Kidney (tissue), 14 donors: ENCODE results near the gene ARNT2. TPM values are rescaled to one million over a fixed set of nuclear protein-coding genes. Genes with fewer than 3 reads are reported as not detected.

Experiments
- DNase-seq, 5 donors: peaks; one replicate each; pipeline ENCODE4 v3.0.0-alpha.2; 2013 to 2020
- FAIRE-seq: peaks from 2 replicates; lab custom pipeline; 2012; peaks lifted over from hg19 to GRCh38; lab: Jason Lieb, UNC
- H3K27ac ChIP-seq, 2 donors: one replicate each; pipeline ENCODE4 v1.7.0; 2013; ENCODE audit warnings: low read depth in 2 of 2, low read length in 2 of 2, inconsistent platforms in 1 of 2
- H3K27me3 ChIP-seq: one replicate; pipeline ENCODE4 v1.7.1; 2013; ENCODE audit warnings: low read length, inconsistent platforms; ENCODE audit not compliant: control insufficient read depth, insufficient read depth
- H3K36me3 ChIP-seq, 3 donors: one replicate each; pipeline versions ENCODE4 v1.7.0 to v1.7.1; 2013; ENCODE audit warnings: low read length in 3 of 3, control low read depth in 1 of 3, inconsistent platforms in 1 of 3; ENCODE audit not compliant: insufficient read depth in 3 of 3, control insufficient read depth in 2 of 3
- H3K4me1 ChIP-seq, 3 donors: one replicate each; pipeline versions ENCODE4 v1.7.0 to v1.7.1; 2013; ENCODE audit warnings: low read length in 3 of 3, inconsistent platforms in 1 of 3, low read depth in 1 of 3; ENCODE audit not compliant: control insufficient read depth in 2 of 3, insufficient read depth in 2 of 3
- H3K4me3 ChIP-seq, 3 donors: one replicate each; pipeline versions ENCODE4 v1.7.0 to v1.8.1; 2013; ENCODE audit warnings: low read length in 3 of 3, control low read depth in 1 of 3, inconsistent platforms in 1 of 3
- H3K9ac ChIP-seq, 3 donors: one replicate each; pipeline versions ENCODE4 v1.7.0 to v1.7.1; 2013; ENCODE audit warnings: low read length in 3 of 3, control low read depth in 1 of 3, inconsistent platforms in 1 of 3
- H3K9me3 ChIP-seq, 3 donors: one replicate each; pipeline versions ENCODE4 v1.7.0 to v1.7.1; 2013; ENCODE audit warnings: low read length in 3 of 3, control low read depth in 1 of 3, inconsistent platforms in 1 of 3; ENCODE audit not compliant: control insufficient read depth in 2 of 3, insufficient read depth in 1 of 3
- intact Hi-C: fragments of 100-400 bp; cut with DNase I; formaldehyde crosslinking; loops from one replicate; pipeline ENCODE4 v1.11.1; 2022
- polyA plus RNA-seq: library from polyadenylated mRNA; stranded (reverse); fragments of 350-450 nt; fragmentation: Illumina TruSeq; extraction: RNeasy Lipid Tissue Mini Kit (QIAGEN cat#74804); gene quantifications from one replicate; pipeline ENCODE4 v1.2.3, GENCODE V29; 2014; ENCODE audit warnings: low read depth, low replicate concordance; ENCODE audit not compliant: insufficient read depth
- total RNA-seq: library from RNA; stranded (reverse); fragmentation: NEBNext Ultra II Directional; extraction: Animal tissue kit (Norgen Biotek cat#: 25700); gene quantifications from one replicate; pipeline ENCODE4 v1.2.1, GENCODE V29; 2021
- TF ChIP-seq, protein P1 (sequence below): IDR thresholded peaks from 3 replicates; pipeline ENCODE4 v1.5.1; 2012; ENCODE audit warnings: mild to moderate bottlenecking, moderate library complexity, borderline replicate concordance; ENCODE audit not compliant: insufficient read depth; ENCODE audit errors: extremely low read depth
- donor health status: control.
- donor health status: control.
- donor health status: control.
- donor health status: control.
- donor health status: control.
- donor health status: DM: yes; HTN: yes; CAD: no.
- donor health status: Normal renal cell carcinoma (clear cell type).

The ARNT2 gene
- total and polyA plus RNA-seq, 2 donors from 2014 or later: 12.2 to 38.2 TPM

DNA sequence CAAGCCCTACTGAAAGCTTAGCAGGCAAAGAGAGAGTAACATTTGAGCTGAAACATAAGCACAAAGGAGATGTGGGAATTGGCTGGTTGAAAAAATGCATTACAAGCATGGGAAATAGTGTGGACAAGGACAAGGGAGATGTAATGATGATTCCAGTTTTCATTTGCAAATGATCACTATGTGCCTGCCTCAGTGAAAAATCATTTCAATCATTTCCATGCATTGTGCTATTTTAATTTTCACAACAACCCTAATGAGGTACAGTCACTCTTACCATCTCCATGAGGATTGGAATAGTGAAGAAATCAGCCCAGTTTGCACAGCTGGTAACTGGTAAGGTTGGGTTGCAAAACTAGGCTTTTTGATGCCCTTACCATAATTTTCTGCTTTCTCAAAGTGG, 123.2 kb downstream of the ARNT2 start:
- no peaks in the 10 kb centered on the region for H3K27me3 ChIP-seq
- H3K9me3 ChIP-seq: no peaks in the 10 kb centered on the region
- H3K4me3 ChIP-seq: no peak overlapping the region
- H3K4me1 ChIP-seq: no peaks in the 10 kb centered on the region
- no peak for DNase-seq
- no peaks in the 10 kb centered on the region for H3K36me3 ChIP-seq
- TF ChIP-seq, protein P1, sequence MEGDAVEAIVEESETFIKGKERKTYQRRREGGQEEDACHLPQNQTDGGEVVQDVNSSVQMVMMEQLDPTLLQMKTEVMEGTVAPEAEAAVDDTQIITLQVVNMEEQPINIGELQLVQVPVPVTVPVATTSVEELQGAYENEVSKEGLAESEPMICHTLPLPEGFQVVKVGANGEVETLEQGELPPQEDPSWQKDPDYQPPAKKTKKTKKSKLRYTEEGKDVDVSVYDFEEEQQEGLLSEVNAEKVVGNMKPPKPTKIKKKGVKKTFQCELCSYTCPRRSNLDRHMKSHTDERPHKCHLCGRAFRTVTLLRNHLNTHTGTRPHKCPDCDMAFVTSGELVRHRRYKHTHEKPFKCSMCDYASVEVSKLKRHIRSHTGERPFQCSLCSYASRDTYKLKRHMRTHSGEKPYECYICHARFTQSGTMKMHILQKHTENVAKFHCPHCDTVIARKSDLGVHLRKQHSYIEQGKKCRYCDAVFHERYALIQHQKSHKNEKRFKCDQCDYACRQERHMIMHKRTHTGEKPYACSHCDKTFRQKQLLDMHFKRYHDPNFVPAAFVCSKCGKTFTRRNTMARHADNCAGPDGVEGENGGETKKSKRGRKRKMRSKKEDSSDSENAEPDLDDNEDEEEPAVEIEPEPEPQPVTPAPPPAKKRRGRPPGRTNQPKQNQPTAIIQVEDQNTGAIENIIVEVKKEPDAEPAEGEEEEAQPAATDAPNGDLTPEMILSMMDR: no peak
- FAIRE-seq: no peak
- intact Hi-C loops: no loop called here
- no peak overlapping the region for H3K27ac ChIP-seq
- H3K9ac ChIP-seq: no peak overlapping the region

- Histone ChIP-seq H3K27me3 (no peaks in the 10 kb centered on the region), H3K27ac (no peak overlapping the region), H3K9ac (no peak overlapping the region), H3K36me3 (no peaks in the 10 kb centered on the region), H3K9me3 (no peaks in the 10 kb centered on the region), H3K4me3 (no peak overlapping the region), H3K4me1 (no peaks in the 10 kb centered on the region)
- intact Hi-C loops: no loop called here
- DNase-seq (no peak), FAIRE-seq (no peak)
- TF ChIP-seq, protein P1: no peak
These were observed 123.8 kb downstream of the ARNT2 start for GRCh38 chr15:80527961-80528360.

DNA sequence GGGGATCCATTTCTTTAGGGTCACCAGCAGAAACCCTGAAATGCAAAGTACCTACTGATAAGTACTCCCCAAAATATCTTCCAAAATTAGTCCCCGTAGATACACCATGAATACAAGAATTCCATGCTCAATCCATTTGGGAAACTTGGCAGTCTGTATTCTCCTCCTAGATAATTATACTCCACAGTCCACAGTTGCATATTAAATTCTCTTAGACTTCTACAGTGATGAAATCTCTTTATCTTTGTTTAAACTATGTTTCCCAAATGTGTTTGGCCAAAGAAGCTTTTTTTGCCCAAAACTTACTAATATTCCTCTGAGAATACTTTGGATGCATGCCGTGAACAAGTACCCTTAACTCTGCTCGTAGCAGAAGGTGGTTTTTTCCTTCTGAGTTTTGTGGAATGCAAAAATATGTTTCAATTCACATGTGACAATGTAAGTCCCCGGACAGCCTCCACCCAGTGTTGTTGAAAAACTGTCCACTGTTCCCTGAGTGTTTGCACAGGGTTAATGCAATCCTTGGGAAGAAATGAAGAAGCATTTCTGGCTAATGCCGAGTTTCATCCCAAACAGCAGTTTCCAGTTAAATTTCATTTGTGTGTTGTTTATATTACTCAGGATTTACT, 126.7 kb downstream of the ARNT2 start:
- FAIRE-seq (no peak), DNase-seq (no peak)
- Histone ChIP-seq H3K4me3 (no peak overlapping the region), H3K4me1 (no peaks in the 10 kb centered on the region), H3K27ac (no peak overlapping the region), H3K27me3 (no peaks in the 10 kb centered on the region), H3K9ac (no peak overlapping the region), H3K36me3 (no peaks in the 10 kb centered on the region), H3K9me3 (peaks cover 0 to 4% (median 0%) of the 10 kb centered on the region in 3 donors)
- intact Hi-C loops: no loop called here
- TF ChIP-seq, protein P1: no peak

- no peaks in the 10 kb centered on the region for H3K36me3 ChIP-seq
- no peak overlapping the region for H3K9ac ChIP-seq
- H3K27me3 ChIP-seq: no peaks in the 10 kb centered on the region
- intact Hi-C loops: no loop called here
- DNase-seq (no peak), FAIRE-seq (no peak)
- H3K9me3 ChIP-seq: peaks cover 0 to 4% (median 0%) of the 10 kb centered on the region in 3 donors
- H3K27ac ChIP-seq: no peak overlapping the region
- no peaks in the 10 kb centered on the region for H3K4me1 ChIP-seq
- TF ChIP-seq, protein P1: no peak
- no peak overlapping the region for H3K4me3 ChIP-seq
These were observed 127.2 kb downstream of the ARNT2 start for GRCh38 chr15:80531388-80531787.
